HEK293T (cell line): ENCODE results near the gene IPO11.
"Not testable (repeated sequence)": the region's sequence is repeated elsewhere in the genome, so short reads cannot be mapped to it uniquely, and the experiment has no call there.

Source experiments
- CTCF ChIA-PET: fragments of 350-600 bp; formaldehyde crosslinking; extraction: SDS; loops from one replicate; lab custom pipeline; 2021; ENCODE audit warnings: antibody characterized with exemption, inconsistent platforms; lab: Yijun Ruan, JAX
- POLR2A ChIA-PET: fragments of 350-600 bp; formaldehyde crosslinking; extraction: SDS; loops from one replicate; lab custom pipeline; 2020; ENCODE audit warnings: antibody characterized with exemption, inconsistent platforms; lab: Yijun Ruan, JAX
- DNase-seq: peaks from one replicate; pipeline ENCODE4 v3.0.0; 2012; ENCODE audit warnings: mixed read lengths; ENCODE audit errors: extremely low spot score
- ARNT ChIP-seq: fragments of 450-650 bp; IDR thresholded peaks from 2 replicates; pipeline ENCODE4 v1.6.1; 2017; ENCODE audit warnings: mild to moderate bottlenecking
- BHLHE40 ChIP-seq: fragments of 450-650 bp; IDR thresholded peaks from 2 replicates; pipeline ENCODE4 v1.6.1; 2016; ENCODE audit warnings: mild to moderate bottlenecking, moderate library complexity, borderline replicate concordance
- CTBP1 ChIP-seq: fragments of 450-650 bp; IDR thresholded peaks from 2 replicates; pipeline ENCODE4 v1.6.1; 2016; ENCODE audit warnings: borderline replicate concordance
- ELF4 ChIP-seq: fragments of 450-650 bp; IDR thresholded peaks from 2 replicates; pipeline ENCODE4 v1.6.1; 2017; ENCODE audit warnings: antibody characterized with exemption
- FOXA1 ChIP-seq: fragments of 450-650 bp; IDR thresholded peaks from 2 replicates; pipeline ENCODE4 v1.6.1; 2016; ENCODE audit warnings: mild to moderate bottlenecking
- FOXK2 ChIP-seq: fragments of 450-650 bp; IDR thresholded peaks from 2 replicates; pipeline ENCODE4 v1.6.1; 2016; ENCODE audit warnings: mild to moderate bottlenecking
- FOXM1 ChIP-seq: fragments of 450-650 bp; IDR thresholded peaks from 2 replicates; pipeline ENCODE4 v1.6.1; 2017; ENCODE audit warnings: mild to moderate bottlenecking, borderline replicate concordance
- HDGF ChIP-seq: fragments of 450-650 bp; IDR thresholded peaks from 2 replicates; pipeline ENCODE4 v1.6.1; 2017; ENCODE audit warnings: antibody characterized with exemption, borderline replicate concordance
- L3MBTL2 ChIP-seq: fragments of 450-650 bp; conservative IDR thresholded peaks from 2 replicates; pipeline ENCODE4 v1.6.1; 2016; ENCODE audit warnings: mild to moderate bottlenecking
- LEF1 ChIP-seq: fragments of 450-650 bp; IDR thresholded peaks from 2 replicates; pipeline ENCODE4 v1.6.1; 2017; ENCODE audit warnings: mild to moderate bottlenecking, borderline replicate concordance
- NFRKB ChIP-seq: fragments of 450-650 bp; IDR thresholded peaks from 2 replicates; pipeline ENCODE4 v1.6.1; 2016; ENCODE audit warnings: mild to moderate bottlenecking, moderate library complexity
- SP1 ChIP-seq: fragments of 450-650 bp; IDR thresholded peaks from 2 replicates; pipeline ENCODE4 v1.6.1; 2017
- SUZ12 ChIP-seq: fragments of 450-650 bp; IDR thresholded peaks from 2 replicates; pipeline ENCODE4 v1.6.1; 2016; ENCODE audit warnings: mild to moderate bottlenecking
- TARDBP ChIP-seq: fragments of 450-650 bp; IDR thresholded peaks from 2 replicates; pipeline ENCODE4 v1.6.1; 2016
- ZNF384 ChIP-seq: fragments of 450-650 bp; IDR thresholded peaks from 2 replicates; pipeline ENCODE4 v1.6.1; 2016
- TF ChIP-seq, protein P1 (sequence below): fragments of 450-650 bp; IDR thresholded peaks from 2 replicates; pipeline ENCODE4 v1.6.1; 2016

Gene IPO11

DNA sequence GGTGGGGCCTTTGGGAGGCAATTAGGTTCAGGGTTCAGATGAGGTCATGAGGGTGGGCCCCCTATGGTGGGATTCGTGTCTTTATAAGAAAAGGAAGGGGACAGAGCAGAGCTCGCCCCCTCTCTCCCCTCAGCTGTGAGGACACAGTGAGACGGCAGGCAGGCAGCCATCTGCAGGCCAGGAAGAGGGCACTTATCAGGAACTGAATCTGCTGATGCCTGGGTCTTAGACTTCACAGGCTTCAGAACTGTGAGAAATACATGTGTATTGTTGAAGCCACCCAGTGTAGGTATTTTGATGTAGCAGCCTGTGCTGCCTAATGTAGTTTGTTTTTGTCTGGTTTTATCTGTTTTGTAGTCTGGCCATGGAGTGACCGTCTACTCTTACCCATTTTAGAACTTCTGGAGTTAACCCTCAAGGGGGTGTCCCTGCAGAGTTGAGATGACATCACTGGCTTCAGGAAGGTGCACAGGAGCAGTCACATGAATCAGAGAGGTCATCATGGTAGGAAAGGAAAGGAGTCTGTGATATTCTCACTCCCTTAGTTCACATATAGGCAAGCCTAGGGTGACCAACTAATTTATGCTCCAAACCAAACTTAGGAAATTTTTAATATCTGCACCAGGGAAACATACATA, 237.0 kb downstream of the IPO11 start:
- DNase-seq, result no peak
- TF ChIP-seq LEF1, result no peak
- ChIA-PET POLR2A (no interaction called here), CTCF (no interaction called here)

DNA sequence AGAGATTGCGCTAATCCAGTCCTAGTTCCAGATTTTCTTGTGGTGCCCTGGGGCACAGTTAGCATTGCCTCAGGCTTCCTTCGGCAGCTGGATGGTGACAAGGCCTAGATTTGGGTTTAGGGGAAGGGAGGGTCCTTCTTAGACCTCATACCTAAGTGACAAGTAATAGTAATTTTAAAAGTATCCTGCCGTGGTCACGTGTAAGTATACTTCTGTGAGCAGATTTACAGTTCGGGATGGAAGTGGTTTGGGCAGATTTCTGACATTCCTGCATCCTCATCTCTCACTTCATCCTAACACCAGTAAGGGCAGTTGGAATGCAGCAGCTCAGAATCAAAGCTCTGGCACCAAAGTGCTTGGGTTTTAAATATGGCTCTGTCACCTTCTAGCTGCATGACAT, 237.6 kb downstream of the IPO11 start:
- DNase-seq, result no peak
- ChIA-PET CTCF (no interaction called here), POLR2A (no interaction called here)
- TF ChIP-seq TARDBP (no peak), ELF4 (no peak), NFRKB (no peak), HDGF (no peak), BHLHE40 (no peak), FOXK2 (no peak), ARNT (no peak), FOXA1 (no peak), SUZ12 (no peak), CTBP1 (no peak), L3MBTL2 (no peak), ZNF384 (no peak), FOXM1 (no peak), LEF1 (no peak), SP1 (no peak)
- TF ChIP-seq, protein P1, sequence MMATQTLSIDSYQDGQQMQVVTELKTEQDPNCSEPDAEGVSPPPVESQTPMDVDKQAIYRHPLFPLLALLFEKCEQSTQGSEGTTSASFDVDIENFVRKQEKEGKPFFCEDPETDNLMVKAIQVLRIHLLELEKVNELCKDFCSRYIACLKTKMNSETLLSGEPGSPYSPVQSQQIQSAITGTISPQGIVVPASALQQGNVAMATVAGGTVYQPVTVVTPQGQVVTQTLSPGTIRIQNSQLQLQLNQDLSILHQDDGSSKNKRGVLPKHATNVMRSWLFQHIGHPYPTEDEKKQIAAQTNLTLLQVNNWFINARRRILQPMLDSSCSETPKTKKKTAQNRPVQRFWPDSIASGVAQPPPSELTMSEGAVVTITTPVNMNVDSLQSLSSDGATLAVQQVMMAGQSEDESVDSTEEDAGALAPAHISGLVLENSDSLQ, result no peak

DNA sequence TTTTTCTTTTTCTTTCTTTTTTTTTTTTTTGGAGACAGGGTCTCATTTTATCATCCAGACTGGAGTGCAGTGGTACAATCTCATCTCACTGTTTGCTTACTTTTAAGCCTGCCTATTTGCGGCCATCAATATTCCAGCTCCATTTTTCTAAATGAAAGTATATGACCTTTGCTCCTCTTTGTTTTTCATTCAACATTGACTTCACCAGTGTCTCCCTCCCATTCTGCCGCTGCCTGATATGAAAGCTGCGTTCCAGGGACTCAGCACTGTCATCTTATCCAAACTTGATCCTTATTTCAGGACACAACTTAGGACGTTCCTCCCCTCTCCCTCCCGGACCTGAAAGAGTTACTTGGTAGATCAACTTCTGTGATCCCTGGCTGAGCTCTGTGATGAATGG, 239.7 kb downstream of the IPO11 start:
- DNase-seq, result no peak
- ChIA-PET POLR2A (no interaction called here), CTCF (no interaction called here)
- no peak for TF ChIP-seq L3MBTL2
- no peak for TF ChIP-seq SP1

GRCh38 chr5:62653001-62653863, 240.7 kb downstream of the IPO11 start:
- POLR2A ChIA-PET, result no interaction called here
- CTCF ChIA-PET, result no interaction called here
- TF ChIP-seq HDGF, result no peak
- no peak for TF ChIP-seq FOXA1
- no peak for TF ChIP-seq ARNT
- no peak for TF ChIP-seq BHLHE40
- no peak for TF ChIP-seq NFRKB
- no peak for TF ChIP-seq ELF4
- DNase-seq, result no peak

- ChIA-PET POLR2A (no interaction called here), CTCF (no interaction called here)
- DNase-seq, result no peak
Measured at GRCh38 chr5:62653864-62654575, 241.5 kb downstream of the IPO11 start.

GRCh38 chr5:62657772-62658171, 245.2 kb downstream of the IPO11 start:
- POLR2A ChIA-PET, DNase-seq, CTCF ChIA-PET: not testable (repeated sequence)

More at GRCh38 chr5:62653864-62654575, 241.5 kb downstream of the IPO11 start:
- TF ChIP-seq SUZ12 (no peak), FOXM1 (no peak), FOXA1 (no peak), L3MBTL2 (no peak)

DNA sequence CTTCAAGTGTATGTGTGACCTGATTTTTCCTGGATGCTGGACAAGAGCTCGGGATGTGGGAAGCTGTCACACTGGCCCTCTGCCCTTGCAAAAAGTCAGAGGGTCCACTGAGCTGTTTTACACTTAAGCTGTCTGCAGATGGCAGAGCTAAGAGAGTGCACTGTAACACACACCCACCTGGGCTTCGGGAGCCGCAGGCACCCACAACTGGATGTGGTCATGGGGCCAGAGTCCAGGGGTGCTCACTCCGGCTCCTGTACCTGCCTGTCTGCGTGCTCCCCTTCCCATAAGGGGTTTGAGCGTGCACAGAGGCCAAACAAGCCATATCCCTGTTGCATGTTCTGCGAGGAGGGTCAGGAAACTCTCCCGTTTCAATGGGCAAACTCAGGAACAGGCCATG, 248.6 kb downstream of the IPO11 start:
- DNase-seq, result no peak
- CTCF ChIA-PET, result no interaction called here
- TF ChIP-seq SP1 (no peak), L3MBTL2 (no peak), LEF1 (no peak), SUZ12 (no peak), FOXM1 (no peak), NFRKB (no peak), ARNT (no peak), FOXA1 (no peak)
- POLR2A ChIA-PET, result no interaction called here

DNA sequence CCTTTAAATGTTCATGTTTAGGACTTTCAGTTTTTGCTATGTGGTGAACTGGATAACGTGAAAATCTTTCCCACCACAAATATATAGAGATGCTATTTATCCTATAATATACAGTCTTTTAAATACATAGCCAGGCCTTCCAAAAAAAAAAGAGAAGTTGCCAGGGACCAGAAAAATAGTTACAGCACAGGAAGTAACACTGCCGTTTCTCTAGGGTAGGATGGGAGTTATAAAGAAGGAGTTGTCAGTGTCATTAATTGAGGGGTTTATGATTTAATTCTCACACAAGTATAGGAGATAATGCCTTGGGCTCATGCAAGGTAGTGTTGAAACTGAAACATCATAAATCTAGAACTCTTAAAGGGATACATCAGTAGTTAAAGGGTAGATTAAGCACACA, 250.0 kb downstream of the IPO11 start:
- ChIA-PET POLR2A (no interaction called here), CTCF (no interaction called here)
- TF ChIP-seq ELF4, result no peak
- TF ChIP-seq TARDBP, result no peak
- no peak for TF ChIP-seq LEF1
- no peak for TF ChIP-seq L3MBTL2
- no peak for DNase-seq

GRCh38 chr5:62671479-62671878, 258.9 kb downstream of the IPO11 start:
- ChIA-PET CTCF (no interaction called here), POLR2A (no interaction called here)
- DNase-seq, result no peak
- TF ChIP-seq SUZ12, result no peak
- no peak for TF ChIP-seq SP1
- no peak for TF ChIP-seq ZNF384
- TF ChIP-seq FOXA1, result no peak
- TF ChIP-seq LEF1, result no peak
- TF ChIP-seq, protein P1, result no peak
- TF ChIP-seq CTBP1, result no peak
- no peak for TF ChIP-seq NFRKB
- TF ChIP-seq HDGF, result no peak
- TF ChIP-seq FOXK2, result no peak
- TF ChIP-seq FOXM1, result no peak
- TF ChIP-seq BHLHE40, result no peak
- TF ChIP-seq ELF4, result no peak

GRCh38 chr5:62676596-62676995, 264.0 kb downstream of the IPO11 start:
- DNase-seq, POLR2A ChIA-PET, CTCF ChIA-PET: not testable (repeated sequence)
